Vagina (tissue), 2 donors: ENCODE measurements around the gene TTI1.
"Not testable (repeated sequence)": the region's sequence is repeated elsewhere in the genome, so short reads cannot be mapped to it uniquely, and the experiment has no call there.

ENCODE experiments used
- POLR2A ChIP-seq, 2 donors: fragments of 450-650 bp; IDR thresholded peaks; one replicate each; pipeline ENCODE4 v1.6.1; 2017; ENCODE audit warnings: antibody characterized with exemption in 2 of 2, mild to moderate bottlenecking in 2 of 2, moderate library complexity in 2 of 2
- POLR2AphosphoS5 ChIP-seq, 2 donors: sonication (generic); formaldehyde crosslinking; IDR thresholded peaks; one replicate each; pipeline ENCODE4 v1.9.0; 2017; ENCODE audit warnings: antibody characterized with exemption in 2 of 2, mild to moderate bottlenecking in 2 of 2, low read depth in 1 of 2; ENCODE audit not compliant: insufficient read depth in 1 of 2
- TF ChIP-seq, protein P1 (sequence below), 3 experiments: fragments of 450-650 bp in 2 of 3; fragments of 200-600 bp in 1 of 3; sonication (generic) in 1 of 3; IDR thresholded peaks; one replicate each; pipeline ENCODE4 v1.5.1; 2017 to 2019; ENCODE audit warnings: antibody characterized with exemption in 3 of 3, mild to moderate bottlenecking in 2 of 3, moderate library complexity in 2 of 3

DNA sequence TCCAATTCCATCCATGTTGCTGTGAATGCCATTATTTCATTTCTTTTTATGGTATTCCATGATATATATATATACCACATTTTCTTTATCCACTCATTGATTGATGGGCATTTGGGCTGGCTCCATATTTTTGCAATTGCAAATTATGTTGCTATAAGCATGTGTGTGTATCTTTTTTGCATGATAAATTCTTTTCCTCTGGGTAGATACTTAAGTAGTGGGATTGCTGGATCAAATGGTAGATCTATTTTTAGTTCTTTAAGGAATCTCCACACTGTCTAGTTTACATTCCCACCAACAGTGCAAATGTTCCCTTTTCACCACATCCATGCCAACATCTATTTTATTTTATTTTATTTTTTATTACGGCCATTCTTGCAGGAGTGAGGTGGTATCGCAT lies 69.8 kb downstream of the TTI1 start:
- not testable (repeated sequence) for TF ChIP-seq POLR2A (IDR thresholded peaks at IDR 0.05); POLR2AphosphoS5 (IDR thresholded peaks at IDR 0.05; ENCODE audit: insufficient read depth in 1 of 2, low read depth in 1 of 2)
- TF ChIP-seq, protein P1, sequence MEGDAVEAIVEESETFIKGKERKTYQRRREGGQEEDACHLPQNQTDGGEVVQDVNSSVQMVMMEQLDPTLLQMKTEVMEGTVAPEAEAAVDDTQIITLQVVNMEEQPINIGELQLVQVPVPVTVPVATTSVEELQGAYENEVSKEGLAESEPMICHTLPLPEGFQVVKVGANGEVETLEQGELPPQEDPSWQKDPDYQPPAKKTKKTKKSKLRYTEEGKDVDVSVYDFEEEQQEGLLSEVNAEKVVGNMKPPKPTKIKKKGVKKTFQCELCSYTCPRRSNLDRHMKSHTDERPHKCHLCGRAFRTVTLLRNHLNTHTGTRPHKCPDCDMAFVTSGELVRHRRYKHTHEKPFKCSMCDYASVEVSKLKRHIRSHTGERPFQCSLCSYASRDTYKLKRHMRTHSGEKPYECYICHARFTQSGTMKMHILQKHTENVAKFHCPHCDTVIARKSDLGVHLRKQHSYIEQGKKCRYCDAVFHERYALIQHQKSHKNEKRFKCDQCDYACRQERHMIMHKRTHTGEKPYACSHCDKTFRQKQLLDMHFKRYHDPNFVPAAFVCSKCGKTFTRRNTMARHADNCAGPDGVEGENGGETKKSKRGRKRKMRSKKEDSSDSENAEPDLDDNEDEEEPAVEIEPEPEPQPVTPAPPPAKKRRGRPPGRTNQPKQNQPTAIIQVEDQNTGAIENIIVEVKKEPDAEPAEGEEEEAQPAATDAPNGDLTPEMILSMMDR (IDR thresholded peaks at IDR 0.05) = not testable (repeated sequence)
